Liver (tissue), 3 donors: ENCODE data around the gene ZNF865.

Source experiments
- HNF4A ChIP-seq, 2 donors: conservative IDR thresholded peaks; 2 replicates each; pipeline ENCODE4 v1.6.1; 2016; ENCODE audit warnings: antibody characterized with exemption in 2 of 2, mild to moderate bottlenecking in 2 of 2
- NR2F2 ChIP-seq: IDR thresholded peaks from 2 replicates; pipeline ENCODE4 v1.6.1; 2016; ENCODE audit warnings: antibody characterized with exemption
- RAD21 ChIP-seq, 2 donors: IDR thresholded peaks; 2 replicates each; pipeline ENCODE4 v1.6.1; 2016; ENCODE audit warnings: antibody characterized with exemption in 2 of 2, mild to moderate bottlenecking in 2 of 2
- SP1 ChIP-seq: IDR thresholded peaks from 2 replicates; pipeline ENCODE4 v1.6.1; 2018; ENCODE audit warnings: antibody characterized with exemption, mild to moderate bottlenecking
- TAF1 ChIP-seq: conservative IDR thresholded peaks from 2 replicates; pipeline ENCODE4 v1.6.1; 2016; ENCODE audit warnings: antibody characterized with exemption, mild to moderate bottlenecking
- YY1 ChIP-seq: IDR thresholded peaks from 2 replicates; pipeline ENCODE4 v1.6.1; 2016; ENCODE audit warnings: antibody characterized with exemption, mild to moderate bottlenecking
- TF ChIP-seq, protein P1 (sequence below): fragments of 150-350 bp; IDR thresholded peaks from 2 replicates; pipeline ENCODE4 v1.5.1; 2017; ENCODE audit warnings: improper control_type of control experiment, low read depth, low read length; ENCODE audit not compliant: missing input control
- TF ChIP-seq, protein P2 (sequence below): IDR thresholded peaks from 2 replicates; pipeline ENCODE4 v1.6.1; 2016; ENCODE audit warnings: antibody characterized with exemption
- TF ChIP-seq, protein P3 (sequence below): IDR thresholded peaks from 2 replicates; pipeline ENCODE4 v1.6.1; 2016; ENCODE audit warnings: antibody characterized with exemption, mild to moderate bottlenecking
- donor health status: healthy.
- donor health status: healthy.

DNA sequence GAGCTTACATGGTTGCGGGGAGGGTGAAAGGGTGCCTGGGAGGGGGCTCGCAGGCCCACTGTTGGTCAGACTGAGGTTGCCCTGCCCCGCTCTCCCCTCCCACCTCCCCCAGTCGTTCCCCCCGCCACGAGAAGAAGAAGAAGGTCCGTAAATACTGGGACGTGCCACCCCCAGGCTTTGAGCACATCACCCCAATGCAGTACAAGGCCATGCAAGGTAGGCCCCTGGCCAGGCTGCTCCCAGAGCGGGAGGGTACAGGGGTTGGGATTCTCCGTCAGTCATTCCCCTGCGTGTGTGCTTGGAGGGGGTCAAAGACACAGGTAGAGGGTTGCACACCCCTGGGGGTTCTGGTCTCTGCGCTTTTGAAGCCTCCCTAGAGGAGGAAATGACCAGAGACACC is 55.0 kb downstream of the ZNF865 start:
- TF ChIP-seq, protein P1, sequence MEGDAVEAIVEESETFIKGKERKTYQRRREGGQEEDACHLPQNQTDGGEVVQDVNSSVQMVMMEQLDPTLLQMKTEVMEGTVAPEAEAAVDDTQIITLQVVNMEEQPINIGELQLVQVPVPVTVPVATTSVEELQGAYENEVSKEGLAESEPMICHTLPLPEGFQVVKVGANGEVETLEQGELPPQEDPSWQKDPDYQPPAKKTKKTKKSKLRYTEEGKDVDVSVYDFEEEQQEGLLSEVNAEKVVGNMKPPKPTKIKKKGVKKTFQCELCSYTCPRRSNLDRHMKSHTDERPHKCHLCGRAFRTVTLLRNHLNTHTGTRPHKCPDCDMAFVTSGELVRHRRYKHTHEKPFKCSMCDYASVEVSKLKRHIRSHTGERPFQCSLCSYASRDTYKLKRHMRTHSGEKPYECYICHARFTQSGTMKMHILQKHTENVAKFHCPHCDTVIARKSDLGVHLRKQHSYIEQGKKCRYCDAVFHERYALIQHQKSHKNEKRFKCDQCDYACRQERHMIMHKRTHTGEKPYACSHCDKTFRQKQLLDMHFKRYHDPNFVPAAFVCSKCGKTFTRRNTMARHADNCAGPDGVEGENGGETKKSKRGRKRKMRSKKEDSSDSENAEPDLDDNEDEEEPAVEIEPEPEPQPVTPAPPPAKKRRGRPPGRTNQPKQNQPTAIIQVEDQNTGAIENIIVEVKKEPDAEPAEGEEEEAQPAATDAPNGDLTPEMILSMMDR, result no peak
- TF ChIP-seq TAF1 (no peak), HNF4A (conservative IDR thresholded peaks at IDR 0.05) (no peak), YY1 (no peak), RAD21 (IDR thresholded peaks at IDR 0.05) (no peak), SP1 (no peak), NR2F2 (no peak)
- TF ChIP-seq, protein P2, sequence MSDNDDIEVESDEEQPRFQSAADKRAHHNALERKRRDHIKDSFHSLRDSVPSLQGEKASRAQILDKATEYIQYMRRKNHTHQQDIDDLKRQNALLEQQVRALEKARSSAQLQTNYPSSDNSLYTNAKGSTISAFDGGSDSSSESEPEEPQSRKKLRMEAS, result no peak
- TF ChIP-seq, protein P3, sequence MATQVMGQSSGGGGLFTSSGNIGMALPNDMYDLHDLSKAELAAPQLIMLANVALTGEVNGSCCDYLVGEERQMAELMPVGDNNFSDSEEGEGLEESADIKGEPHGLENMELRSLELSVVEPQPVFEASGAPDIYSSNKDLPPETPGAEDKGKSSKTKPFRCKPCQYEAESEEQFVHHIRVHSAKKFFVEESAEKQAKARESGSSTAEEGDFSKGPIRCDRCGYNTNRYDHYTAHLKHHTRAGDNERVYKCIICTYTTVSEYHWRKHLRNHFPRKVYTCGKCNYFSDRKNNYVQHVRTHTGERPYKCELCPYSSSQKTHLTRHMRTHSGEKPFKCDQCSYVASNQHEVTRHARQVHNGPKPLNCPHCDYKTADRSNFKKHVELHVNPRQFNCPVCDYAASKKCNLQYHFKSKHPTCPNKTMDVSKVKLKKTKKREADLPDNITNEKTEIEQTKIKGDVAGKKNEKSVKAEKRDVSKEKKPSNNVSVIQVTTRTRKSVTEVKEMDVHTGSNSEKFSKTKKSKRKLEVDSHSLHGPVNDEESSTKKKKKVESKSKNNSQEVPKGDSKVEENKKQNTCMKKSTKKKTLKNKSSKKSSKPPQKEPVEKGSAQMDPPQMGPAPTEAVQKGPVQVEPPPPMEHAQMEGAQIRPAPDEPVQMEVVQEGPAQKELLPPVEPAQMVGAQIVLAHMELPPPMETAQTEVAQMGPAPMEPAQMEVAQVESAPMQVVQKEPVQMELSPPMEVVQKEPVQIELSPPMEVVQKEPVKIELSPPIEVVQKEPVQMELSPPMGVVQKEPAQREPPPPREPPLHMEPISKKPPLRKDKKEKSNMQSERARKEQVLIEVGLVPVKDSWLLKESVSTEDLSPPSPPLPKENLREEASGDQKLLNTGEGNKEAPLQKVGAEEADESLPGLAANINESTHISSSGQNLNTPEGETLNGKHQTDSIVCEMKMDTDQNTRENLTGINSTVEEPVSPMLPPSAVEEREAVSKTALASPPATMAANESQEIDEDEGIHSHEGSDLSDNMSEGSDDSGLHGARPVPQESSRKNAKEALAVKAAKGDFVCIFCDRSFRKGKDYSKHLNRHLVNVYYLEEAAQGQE, result no peak
